ENCODE measurements around the gene DNER.
"Not testable (repeated sequence)": the region's sequence is repeated elsewhere in the genome, so short reads cannot be mapped to it uniquely, and the experiment has no call there.

DNER gene

GRCh38 chr2:229715895-229716507 lies 1.6 kb upstream of the DNER start:
- DNase-seq, result no peak

- DNase-seq, result peak in 1 of 4 experiments; percentile 2
These were observed 584 bp upstream of the DNER start for GRCh38 chr2:229714736-229715541.

GRCh38 chr2:229713371-229714079 lies 830 bp downstream of the DNER start:
- no peak for DNase-seq

- no peak for DNase-seq
These were observed 2.2 kb downstream of the DNER start for GRCh38 chr2:229712136-229712535.

GRCh38 chr2:229708335-229708734 lies 6.0 kb downstream of the DNER start:
- no peak for DNase-seq

GRCh38 chr2:229703909-229704630 lies 10.3 kb downstream of the DNER start:
- no peak for DNase-seq

GRCh38 chr2:229701716-229702115 lies 12.6 kb downstream of the DNER start:
- no peak for DNase-seq

GRCh38 chr2:229701062-229701461 lies 13.3 kb downstream of the DNER start:
- no peak for DNase-seq

DNA sequence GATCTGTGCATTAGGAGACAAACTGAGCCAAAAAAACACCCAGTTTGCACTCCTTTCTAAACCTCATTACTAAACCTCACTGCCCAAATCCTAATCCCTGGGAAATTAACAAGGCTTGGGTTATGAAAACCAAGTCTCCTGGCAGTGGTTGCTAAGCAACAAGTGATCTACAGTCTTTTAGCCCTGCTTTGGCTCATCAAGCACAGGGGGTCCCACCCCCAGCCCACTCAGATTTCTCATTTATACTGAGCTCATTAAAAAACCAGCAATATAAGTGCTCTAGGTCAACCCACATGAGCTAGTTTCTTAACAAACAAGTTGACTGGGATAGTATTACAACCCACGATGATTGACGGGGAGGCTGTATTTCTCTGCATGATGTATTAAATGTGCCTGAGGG lies 18.4 kb downstream of the DNER start:
- DNase-seq, result no peak

DNA sequence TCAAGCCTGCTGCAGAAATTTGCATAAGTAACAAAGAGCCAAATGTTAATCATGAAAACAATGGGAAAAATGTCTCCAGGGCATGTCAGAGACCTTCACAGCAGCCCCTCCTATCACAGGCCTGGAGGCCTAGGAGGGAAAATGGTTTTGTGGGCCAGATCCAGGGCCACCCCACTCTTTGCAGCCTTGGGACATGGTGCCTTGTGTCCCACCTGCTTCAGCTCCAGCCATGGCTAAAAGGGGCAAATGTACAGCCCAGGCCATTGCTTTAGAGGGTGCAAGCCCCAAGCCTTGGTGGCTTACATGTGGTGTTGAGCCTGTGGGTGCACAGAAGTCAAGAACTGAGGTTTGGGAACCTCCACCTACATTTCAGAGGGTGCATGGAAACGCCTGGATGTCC lies 20.5 kb downstream of the DNER start:
- DNase-seq, result not testable (repeated sequence)

GRCh38 chr2:229691631-229692030 lies 22.7 kb downstream of the DNER start:
- DNase-seq, result no peak

DNA sequence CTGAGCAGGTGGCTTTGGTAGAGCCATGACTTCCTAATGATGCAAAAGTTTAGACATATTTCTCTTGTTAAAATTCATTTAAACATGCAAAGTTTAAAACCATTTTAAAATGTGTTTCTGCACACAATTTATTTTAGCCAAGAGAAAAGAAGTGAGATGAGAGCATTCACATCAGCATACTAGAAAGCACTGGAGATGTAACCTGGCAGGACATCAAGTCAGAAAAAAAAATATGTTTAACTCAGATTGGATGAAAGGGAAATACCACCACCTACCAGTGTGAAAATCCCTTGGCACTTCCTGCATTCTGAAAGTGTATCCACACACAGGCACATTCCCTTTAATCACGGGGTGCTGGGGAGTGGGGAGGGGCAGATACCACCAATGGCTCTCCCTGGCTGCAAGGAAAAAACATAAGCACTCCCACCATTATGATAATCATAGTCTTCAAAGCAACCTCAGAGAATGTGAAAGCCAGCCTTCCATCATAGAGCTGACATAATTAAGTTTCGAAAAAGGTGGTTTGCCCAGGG lies 25.0 kb downstream of the DNER start:
- no peak for DNase-seq

DNA sequence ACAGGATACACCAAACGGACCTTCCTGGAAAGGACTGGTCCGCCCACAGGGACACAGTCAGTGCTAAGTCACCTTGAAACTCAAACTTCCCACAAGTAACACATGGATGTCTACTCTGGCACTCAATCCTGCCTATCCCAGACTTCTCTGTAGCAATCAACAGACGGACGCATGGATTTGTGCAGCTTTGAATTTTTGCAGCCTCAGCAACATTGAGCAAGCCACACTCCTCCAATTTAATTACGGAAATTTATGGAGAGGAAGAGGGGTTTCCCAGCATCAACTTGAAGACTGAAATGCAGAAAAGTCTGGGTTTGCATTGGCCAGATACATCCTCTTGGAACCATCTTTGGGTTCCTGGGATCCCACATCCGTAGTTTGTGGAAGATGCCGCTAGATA lies 26.2 kb downstream of the DNER start:
- no peak for DNase-seq

GRCh38 chr2:229686122-229686919 lies 28.0 kb downstream of the DNER start:
- DNase-seq, result no peak

GRCh38 chr2:229684942-229685562 lies 29.3 kb downstream of the DNER start:
- no peak for DNase-seq

DNA sequence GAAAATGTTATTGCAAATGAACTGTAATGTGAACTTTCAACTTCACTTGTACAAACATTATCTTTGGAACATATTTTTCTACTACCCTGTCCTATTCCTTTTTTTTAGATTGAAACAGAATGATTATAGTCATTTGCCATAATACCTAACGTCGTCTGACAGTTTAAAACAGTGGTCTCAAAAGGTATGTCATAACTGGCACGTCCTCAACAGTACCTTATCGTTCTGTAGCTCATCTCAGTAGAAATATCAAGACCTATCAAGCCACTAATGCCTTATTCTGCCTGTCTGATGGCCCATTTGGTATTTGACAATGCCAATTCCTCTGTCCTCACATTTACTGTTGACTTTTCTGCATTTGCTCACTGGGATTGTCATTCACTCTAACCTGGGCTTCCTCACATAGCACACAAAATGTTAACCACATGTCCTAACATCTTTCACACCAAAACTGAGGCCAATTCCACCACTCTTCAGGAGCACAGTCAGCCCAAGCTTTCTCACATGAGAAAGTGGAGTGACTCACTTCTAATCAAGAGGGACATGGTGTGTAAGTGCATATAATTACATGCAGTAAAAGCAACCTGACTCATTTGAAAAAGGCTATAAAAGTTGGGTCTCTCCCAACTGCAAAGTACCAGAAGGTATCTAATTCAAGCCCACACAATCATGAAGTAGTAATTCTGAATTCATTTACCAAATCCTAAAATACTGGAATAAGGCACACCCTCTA lies 34.8 kb downstream of the DNER start:
- no peak for DNase-seq

DNA sequence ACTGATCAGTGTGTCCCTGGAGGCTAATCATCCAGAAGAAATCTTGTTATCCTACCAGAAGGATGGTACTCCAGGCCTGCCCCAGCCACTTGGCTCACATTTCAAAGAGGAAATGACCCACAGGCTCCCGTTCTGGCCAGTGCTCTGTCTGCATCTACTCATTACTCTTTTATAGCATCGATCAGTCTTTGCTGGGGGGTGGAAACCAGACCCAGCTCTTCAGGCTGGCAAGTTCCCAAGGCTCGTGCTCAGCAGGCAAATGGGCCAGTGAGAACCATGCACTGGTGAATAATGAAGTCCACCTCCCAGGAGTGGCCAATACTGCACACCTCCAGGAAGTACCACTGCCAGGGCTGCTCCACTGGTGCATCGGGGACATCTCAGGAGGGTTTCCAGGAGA lies 38.8 kb downstream of the DNER start:
- no peak for DNase-seq

DNA sequence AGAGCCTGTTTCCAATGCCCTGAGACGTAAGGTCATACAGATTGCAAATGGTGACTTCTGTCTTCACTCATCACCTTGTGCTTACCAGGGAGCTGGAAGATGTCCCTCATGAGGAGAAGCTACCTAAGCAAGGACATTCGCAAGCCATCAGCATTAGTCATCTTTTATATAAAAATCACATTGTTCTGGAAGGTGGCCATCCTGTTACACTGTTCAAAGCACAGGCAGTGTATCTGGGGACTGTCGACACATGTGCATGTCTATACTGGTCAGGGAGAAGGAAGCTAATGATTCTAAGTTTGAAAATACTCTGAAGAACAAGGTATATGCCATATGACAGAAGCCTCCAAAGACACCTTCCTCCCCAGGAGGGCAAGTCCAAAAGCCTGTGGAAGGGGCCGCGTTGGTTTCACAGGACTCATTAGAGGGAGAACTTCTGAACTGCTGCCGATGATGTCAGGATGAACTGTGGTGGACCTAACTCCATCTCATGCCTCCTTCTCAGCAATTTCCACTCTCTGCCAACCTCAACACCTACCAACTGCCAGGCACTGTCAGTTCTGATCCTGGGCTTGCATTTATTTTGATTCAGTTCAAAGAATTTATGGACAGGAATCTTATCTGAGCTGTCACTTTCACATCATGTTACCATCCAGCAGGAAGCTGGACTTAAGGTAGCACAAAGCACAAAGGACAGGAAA lies 39.4 kb downstream of the DNER start:
- DNase-seq, result no peak

GRCh38 chr2:229673676-229674075 lies 40.7 kb downstream of the DNER start:
- no peak for DNase-seq

- DNase-seq, result no peak
These were observed 42.3 kb downstream of the DNER start for GRCh38 chr2:229672021-229672420.

All from activated CD4-positive, CD25-positive, alpha-beta regulatory T cell (primary cell).